HepG2 (cell line): Measurements from ENCODE around the gene MTX3. TPM values are rescaled to one million over a fixed set of nuclear protein-coding genes. Genes with fewer than 3 reads are reported as not detected.

ENCODE experiments used
- FOXK1 ChIP-seq: sonication (generic); formaldehyde crosslinking; IDR thresholded peaks from 2 replicates; pipeline ENCODE4 v1.4.0; 2020; ENCODE audit warnings: low read depth, missing genetic modification reagents, borderline replicate concordance
- FOXM1 ChIP-seq: sonication (generic); formaldehyde crosslinking; IDR thresholded peaks from 2 replicates; pipeline ENCODE4 v1.5.0; 2020; ENCODE audit warnings: missing genetic modification reagents
- NFYB ChIP-seq: sonication (generic); formaldehyde crosslinking; IDR thresholded peaks from 2 replicates; pipeline ENCODE4 v1.4.0; 2020; ENCODE audit warnings: missing genetic modification reagents
- PHB2 ChIP-seq: fragments of 450-650 bp; IDR thresholded peaks from 2 replicates; pipeline ENCODE4 v1.6.1; 2018; ENCODE audit not compliant: partially characterized antibody
- SRSF1 ChIP-seq: fragments of 200-400 bp; formaldehyde crosslinking; optimal IDR thresholded peaks from 2 replicates; pipeline ENCODE3; 2017; ENCODE audit warnings: mild to moderate bottlenecking, low read depth, low read length, moderate library complexity
- TAF1 ChIP-seq: sonication (generic); formaldehyde crosslinking; IDR thresholded peaks from 2 replicates; pipeline ENCODE4 v1.4.0; 2020; ENCODE audit warnings: missing genetic modification reagents
- ZBTB7A ChIP-seq: sonication (generic); formaldehyde crosslinking; IDR thresholded peaks from 2 replicates; pipeline ENCODE4 v1.8.0; 2022; ENCODE audit warnings: mild to moderate bottlenecking, missing genetic modification reagents
- ZBTB7B ChIP-seq: sonication (generic); formaldehyde crosslinking; IDR thresholded peaks from 2 replicates; pipeline ENCODE4 v1.4.0; 2020; ENCODE audit warnings: missing genetic modification reagents
- ZC3H13 ChIP-seq: sonication (generic); formaldehyde crosslinking; IDR thresholded peaks from 2 replicates; pipeline ENCODE4 v1.8.1; 2023; ENCODE audit warnings: mild to moderate bottlenecking, missing genetic modification reagents, moderate library complexity
- ZFP90 ChIP-seq: sonication (generic); formaldehyde crosslinking; IDR thresholded peaks from 2 replicates; pipeline ENCODE4 v1.8.0; 2022; ENCODE audit warnings: missing genetic modification reagents, mild to moderate bottlenecking, inconsistent platforms, borderline replicate concordance
- ZNF678 ChIP-seq: sonication (generic); formaldehyde crosslinking; IDR thresholded peaks from 2 replicates; pipeline ENCODE4 v1.4.0; 2020; ENCODE audit warnings: mild to moderate bottlenecking, missing genetic modification reagents
- ZNF709 ChIP-seq: sonication (generic); formaldehyde crosslinking; IDR thresholded peaks from 2 replicates; pipeline ENCODE4 v1.5.0; 2020; ENCODE audit warnings: mild to moderate bottlenecking, missing genetic modification reagents
- ZNF720 ChIP-seq: sonication (generic); formaldehyde crosslinking; IDR thresholded peaks from 2 replicates; pipeline ENCODE4 v1.4.0; 2020; ENCODE audit warnings: missing genetic modification reagents
- ZSCAN9 ChIP-seq: IDR thresholded peaks from 2 replicates; pipeline ENCODE4 v1.6.1; 2016; ENCODE audit warnings: borderline replicate concordance
- polyA plus RNA-seq, 8 experiments: library from polyadenylated mRNA; depleted of rRNA in 3 of 8; stranded (reverse) in 7 of 8; unstranded in 1 of 8; fragments of >200 nt; fragmentation: Illumina TruSeq in 4 of 8; extraction: Trizol in 4 of 8; gene quantifications; 2 replicates each; pipeline versions ENCODE4 v1.2.1 to v1.2.3, GENCODE V29; 2011 to 2016; ENCODE audit warnings: low read depth in 4 of 8, missing spikeins in 1 of 8, mixed read lengths in 1 of 8; ENCODE audit not compliant: insufficient read depth in 1 of 8
- total RNA-seq, 5 experiments: library from RNA; depleted of rRNA; stranded (reverse); fragments of >200 nt; fragmentation: Illumina TruSeq; extraction: Trizol; gene quantifications; 2 replicates each; pipeline ENCODE4 v1.2.3, GENCODE V29; 2016; ENCODE audit warnings: low read depth in 1 of 5
- TF ChIP-seq, protein P1 (sequence below), 2 experiments: fragments of 450-650 bp in 1 of 2; sonication (generic) in 1 of 2; formaldehyde crosslinking; IDR thresholded peaks; 2 replicates each; pipeline versions ENCODE4 v1.5.0 to v1.8.0; 2020 to 2022; ENCODE audit warnings: mild to moderate bottlenecking in 1 of 2, missing genetic modification reagents in 1 of 2
- TF ChIP-seq, protein P2 (sequence below): sonication (generic); formaldehyde crosslinking; IDR thresholded peaks from 2 replicates; pipeline ENCODE4 v1.4.0; 2020; ENCODE audit warnings: missing genetic modification reagents
- TF ChIP-seq, protein P3 (sequence below): sonication (generic); formaldehyde crosslinking; IDR thresholded peaks from 2 replicates; pipeline ENCODE4 v1.4.0; 2020; ENCODE audit warnings: missing genetic modification reagents, borderline replicate concordance
- TF ChIP-seq, protein P4 (sequence below): IDR thresholded peaks from 2 replicates; pipeline ENCODE4 v1.6.1; 2012; ENCODE audit warnings: low read depth, low read length, improper control_type of control experiment
- TF ChIP-seq, protein P5 (sequence below): IDR thresholded peaks from 2 replicates; pipeline ENCODE4 v1.6.1; 2012; ENCODE audit warnings: low read length, improper control_type of control experiment

The MTX3 gene
- total and polyA plus RNA-seq, 2 of the 13 experiments (the other 11 are each of a cell fraction or from before 2014, with no cell fraction given), result 9.9 to 16.7 TPM

DNA sequence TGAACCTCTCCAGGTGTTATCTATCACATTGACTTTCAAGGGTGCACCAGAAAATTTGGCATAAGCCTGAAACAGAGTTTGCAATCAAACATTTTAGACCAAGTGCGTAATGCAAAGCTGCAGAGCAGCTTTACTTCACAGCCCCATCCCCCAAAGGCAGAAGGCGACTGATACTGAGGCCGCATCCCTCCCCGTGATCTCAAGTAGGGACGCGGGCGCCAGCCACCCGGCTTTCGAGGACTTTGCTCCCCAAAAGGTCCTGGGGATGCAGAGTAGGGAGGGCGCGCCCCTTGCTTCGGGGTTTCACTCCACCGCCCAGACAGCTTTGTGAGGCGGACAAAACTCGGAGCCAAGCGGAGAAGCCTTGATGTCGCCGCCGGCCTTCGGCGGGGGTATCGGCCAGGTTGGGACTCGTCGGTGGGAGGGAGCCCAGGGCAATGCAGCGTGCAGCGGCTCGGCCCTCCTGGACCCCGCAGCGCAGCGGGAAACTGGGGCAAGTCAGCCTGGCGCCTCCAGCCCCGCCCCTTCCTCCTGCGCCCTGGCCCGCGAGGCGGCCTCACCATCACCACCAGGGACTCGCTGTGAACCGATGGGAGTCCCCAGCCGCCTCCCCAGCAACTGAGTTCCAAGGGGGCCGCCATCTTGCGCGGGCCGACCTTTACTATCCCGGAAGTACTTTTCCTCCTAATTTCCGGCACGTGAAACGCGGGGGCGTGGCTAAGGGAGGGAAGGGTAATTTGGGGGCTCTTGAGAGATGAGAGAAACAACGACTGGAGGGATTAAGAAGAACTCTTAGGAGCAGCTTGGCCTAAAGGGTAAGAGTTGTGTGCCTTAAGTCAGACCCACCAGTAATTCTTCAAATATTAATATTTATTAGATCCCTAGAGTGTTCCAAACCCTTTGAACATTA is at the start of gene MTX3 (continued):
- TF ChIP-seq ZC3H13 (CRISPR knock-in tag) (no peak; the same call in 1 of the 2 replicates), PHB2 (no peak), ZBTB7B (CRISPR knock-in tag) (peak; percentile 72; the same call in 1 of the 2 replicates), ZNF720 (CRISPR knock-in tag) (no peak), FOXM1 (CRISPR knock-in tag) (no peak), ZBTB7A (CRISPR knock-in tag) (peak; percentile 42; the same call in 1 of the 2 replicates), SRSF1 (peak; percentile 83), NFYB (no peak), ZNF709 (CRISPR knock-in tag) (peak; percentile 70; the same call in 1 of the 2 replicates), TAF1 (CRISPR knock-in tag) (peak; percentile 92), FOXK1 (CRISPR knock-in tag) (peak; percentile 66; the same call in 1 of the 2 replicates), ZFP90 (no peak), ZNF678 (CRISPR knock-in tag) (no peak), ZSCAN9 (CRISPR knock-in tag) (no peak; the same call in 1 of the 2 replicates)
- TF ChIP-seq, protein P1, sequence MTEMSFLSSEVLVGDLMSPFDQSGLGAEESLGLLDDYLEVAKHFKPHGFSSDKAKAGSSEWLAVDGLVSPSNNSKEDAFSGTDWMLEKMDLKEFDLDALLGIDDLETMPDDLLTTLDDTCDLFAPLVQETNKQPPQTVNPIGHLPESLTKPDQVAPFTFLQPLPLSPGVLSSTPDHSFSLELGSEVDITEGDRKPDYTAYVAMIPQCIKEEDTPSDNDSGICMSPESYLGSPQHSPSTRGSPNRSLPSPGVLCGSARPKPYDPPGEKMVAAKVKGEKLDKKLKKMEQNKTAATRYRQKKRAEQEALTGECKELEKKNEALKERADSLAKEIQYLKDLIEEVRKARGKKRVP (CRISPR knock-in tag; IDR thresholded peaks at IDR 0.05), result 0 out of 4 replicates have a peak, but pooled peaks of 1 of the 2 experiments have one; percentile 21
- TF ChIP-seq, protein P2, sequence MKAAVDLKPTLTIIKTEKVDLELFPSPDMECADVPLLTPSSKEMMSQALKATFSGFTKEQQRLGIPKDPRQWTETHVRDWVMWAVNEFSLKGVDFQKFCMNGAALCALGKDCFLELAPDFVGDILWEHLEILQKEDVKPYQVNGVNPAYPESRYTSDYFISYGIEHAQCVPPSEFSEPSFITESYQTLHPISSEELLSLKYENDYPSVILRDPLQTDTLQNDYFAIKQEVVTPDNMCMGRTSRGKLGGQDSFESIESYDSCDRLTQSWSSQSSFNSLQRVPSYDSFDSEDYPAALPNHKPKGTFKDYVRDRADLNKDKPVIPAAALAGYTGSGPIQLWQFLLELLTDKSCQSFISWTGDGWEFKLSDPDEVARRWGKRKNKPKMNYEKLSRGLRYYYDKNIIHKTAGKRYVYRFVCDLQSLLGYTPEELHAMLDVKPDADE (CRISPR knock-in tag), result no peak
- TF ChIP-seq, protein P3, sequence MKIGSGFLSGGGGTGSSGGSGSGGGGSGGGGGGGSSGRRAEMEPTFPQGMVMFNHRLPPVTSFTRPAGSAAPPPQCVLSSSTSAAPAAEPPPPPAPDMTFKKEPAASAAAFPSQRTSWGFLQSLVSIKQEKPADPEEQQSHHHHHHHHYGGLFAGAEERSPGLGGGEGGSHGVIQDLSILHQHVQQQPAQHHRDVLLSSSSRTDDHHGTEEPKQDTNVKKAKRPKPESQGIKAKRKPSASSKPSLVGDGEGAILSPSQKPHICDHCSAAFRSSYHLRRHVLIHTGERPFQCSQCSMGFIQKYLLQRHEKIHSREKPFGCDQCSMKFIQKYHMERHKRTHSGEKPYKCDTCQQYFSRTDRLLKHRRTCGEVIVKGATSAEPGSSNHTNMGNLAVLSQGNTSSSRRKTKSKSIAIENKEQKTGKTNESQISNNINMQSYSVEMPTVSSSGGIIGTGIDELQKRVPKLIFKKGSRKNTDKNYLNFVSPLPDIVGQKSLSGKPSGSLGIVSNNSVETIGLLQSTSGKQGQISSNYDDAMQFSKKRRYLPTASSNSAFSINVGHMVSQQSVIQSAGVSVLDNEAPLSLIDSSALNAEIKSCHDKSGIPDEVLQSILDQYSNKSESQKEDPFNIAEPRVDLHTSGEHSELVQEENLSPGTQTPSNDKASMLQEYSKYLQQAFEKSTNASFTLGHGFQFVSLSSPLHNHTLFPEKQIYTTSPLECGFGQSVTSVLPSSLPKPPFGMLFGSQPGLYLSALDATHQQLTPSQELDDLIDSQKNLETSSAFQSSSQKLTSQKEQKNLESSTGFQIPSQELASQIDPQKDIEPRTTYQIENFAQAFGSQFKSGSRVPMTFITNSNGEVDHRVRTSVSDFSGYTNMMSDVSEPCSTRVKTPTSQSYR (CRISPR knock-in tag), result peak; percentile 32; the same call in 1 of the 2 replicates
- TF ChIP-seq, protein P4, sequence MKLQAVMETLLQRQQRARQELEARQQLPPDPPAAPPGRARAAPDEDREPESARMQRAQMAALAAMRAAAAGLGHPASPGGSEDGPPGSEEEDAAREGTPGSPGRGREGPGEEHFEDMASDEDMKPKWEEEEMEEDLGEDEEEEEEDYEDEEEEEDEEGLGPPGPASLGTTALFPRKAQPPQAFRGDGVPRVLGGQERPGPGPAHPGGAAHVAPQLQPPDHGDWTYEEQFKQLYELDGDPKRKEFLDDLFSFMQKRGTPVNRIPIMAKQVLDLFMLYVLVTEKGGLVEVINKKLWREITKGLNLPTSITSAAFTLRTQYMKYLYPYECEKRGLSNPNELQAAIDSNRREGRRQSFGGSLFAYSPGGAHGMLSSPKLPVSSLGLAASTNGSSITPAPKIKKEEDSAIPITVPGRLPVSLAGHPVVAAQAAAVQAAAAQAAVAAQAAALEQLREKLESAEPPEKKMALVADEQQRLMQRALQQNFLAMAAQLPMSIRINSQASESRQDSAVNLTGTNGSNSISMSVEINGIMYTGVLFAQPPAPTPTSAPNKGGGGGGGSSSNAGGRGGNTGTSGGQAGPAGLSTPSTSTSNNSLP, result no peak
- TF ChIP-seq, protein P5, sequence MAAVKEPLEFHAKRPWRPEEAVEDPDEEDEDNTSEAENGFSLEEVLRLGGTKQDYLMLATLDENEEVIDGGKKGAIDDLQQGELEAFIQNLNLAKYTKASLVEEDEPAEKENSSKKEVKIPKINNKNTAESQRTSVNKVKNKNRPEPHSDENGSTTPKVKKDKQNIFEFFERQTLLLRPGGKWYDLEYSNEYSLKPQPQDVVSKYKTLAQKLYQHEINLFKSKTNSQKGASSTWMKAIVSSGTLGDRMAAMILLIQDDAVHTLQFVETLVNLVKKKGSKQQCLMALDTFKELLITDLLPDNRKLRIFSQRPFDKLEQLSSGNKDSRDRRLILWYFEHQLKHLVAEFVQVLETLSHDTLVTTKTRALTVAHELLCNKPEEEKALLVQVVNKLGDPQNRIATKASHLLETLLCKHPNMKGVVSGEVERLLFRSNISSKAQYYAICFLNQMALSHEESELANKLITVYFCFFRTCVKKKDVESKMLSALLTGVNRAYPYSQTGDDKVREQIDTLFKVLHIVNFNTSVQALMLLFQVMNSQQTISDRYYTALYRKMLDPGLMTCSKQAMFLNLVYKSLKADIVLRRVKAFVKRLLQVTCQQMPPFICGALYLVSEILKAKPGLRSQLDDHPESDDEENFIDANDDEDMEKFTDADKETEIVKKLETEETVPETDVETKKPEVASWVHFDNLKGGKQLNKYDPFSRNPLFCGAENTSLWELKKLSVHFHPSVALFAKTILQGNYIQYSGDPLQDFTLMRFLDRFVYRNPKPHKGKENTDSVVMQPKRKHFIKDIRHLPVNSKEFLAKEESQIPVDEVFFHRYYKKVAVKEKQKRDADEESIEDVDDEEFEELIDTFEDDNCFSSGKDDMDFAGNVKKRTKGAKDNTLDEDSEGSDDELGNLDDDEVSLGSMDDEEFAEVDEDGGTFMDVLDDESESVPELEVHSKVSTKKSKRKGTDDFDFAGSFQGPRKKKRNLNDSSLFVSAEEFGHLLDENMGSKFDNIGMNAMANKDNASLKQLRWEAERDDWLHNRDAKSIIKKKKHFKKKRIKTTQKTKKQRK, result no peak
